GM23338 (cell line): ENCODE measurements around the gene FOXL1. TPM values are rescaled to one million over a fixed set of nuclear protein-coding genes. Genes with fewer than 3 reads are reported as not detected.

ENCODE experiments used
- CREB1 ChIP-seq: fragments of 250-450 bp; sonication (Bioruptor Pico); IDR thresholded peaks from 2 replicates; pipeline ENCODE4 v1.5.0; 2020; ENCODE audit warnings: low read depth, mild to moderate bottlenecking, moderate library complexity
- ETS1 ChIP-seq: IDR thresholded peaks from 2 replicates; pipeline ENCODE4 v1.6.1; 2016; ENCODE audit warnings: antibody characterized with exemption
- EZH2phosphoT487 ChIP-seq: fragments of 200-600 bp; sonication (generic); IDR thresholded peaks from one replicate; pipeline ENCODE4 v1.8.1; 2018; ENCODE audit warnings: antibody characterized with exemption; ENCODE audit not compliant: unreplicated experiment
- JUNB ChIP-seq: IDR thresholded peaks from one replicate; pipeline ENCODE4 v1.6.1; 2016; ENCODE audit warnings: antibody characterized with exemption; ENCODE audit not compliant: unreplicated experiment
- NANOG ChIP-seq: IDR thresholded peaks from 2 replicates; pipeline ENCODE4 v1.6.1; 2016; ENCODE audit warnings: antibody characterized with exemption, borderline replicate concordance
- POLR2AphosphoS5 ChIP-seq: IDR thresholded peaks from 2 replicates; pipeline ENCODE4 v1.6.1; 2016; ENCODE audit warnings: antibody characterized with exemption, low read depth
- STAT1 ChIP-seq: IDR thresholded peaks from one replicate; pipeline ENCODE4 v1.6.1; 2016; ENCODE audit warnings: antibody characterized with exemption; ENCODE audit not compliant: unreplicated experiment
- ZNF331 ChIP-seq: fragments of 250-450 bp; sonication (Bioruptor Pico); IDR thresholded peaks from 2 replicates; pipeline ENCODE4 v1.5.0; 2020; ENCODE audit warnings: low read depth, mild to moderate bottlenecking, moderate library complexity
- ZNF462 ChIP-seq: fragments of 250-450 bp; sonication (Bioruptor Pico); IDR thresholded peaks from 2 replicates; pipeline ENCODE4 v1.5.0; 2020; ENCODE audit warnings: mild to moderate bottlenecking, moderate library complexity
- polyA plus RNA-seq: library from polyadenylated mRNA; unstranded; fragments of >200 nt; fragmentation: Nextera tagmentation; extraction: Ambion mirVana; gene quantifications from 2 replicates; pipeline ENCODE4 v1.2.1, GENCODE V29; 2016
- total RNA-seq: library from RNA; depleted of rRNA; stranded (reverse); fragments of >200 nt; shearing (Covaris generic); gene quantifications from 2 replicates; pipeline ENCODE4 v1.2.3, GENCODE V29; 2014
- TF ChIP-seq, protein P1 (sequence below), 2 experiments: fragments of 200-600 bp in 1 of 2; sonication (generic) in 1 of 2; conservative IDR thresholded peaks; 2 replicates each; pipeline versions ENCODE4 v1.5.1 to v1.6.1; 2016 to 2017; ENCODE audit warnings: antibody characterized with exemption in 2 of 2, low read depth in 2 of 2, mild to moderate bottlenecking in 2 of 2, moderate library complexity in 1 of 2

The FOXL1 gene
- total and polyA plus RNA-seq, 2 experiments from 2014 or later, result 0.31 TPM; not detected in 1

DNA sequence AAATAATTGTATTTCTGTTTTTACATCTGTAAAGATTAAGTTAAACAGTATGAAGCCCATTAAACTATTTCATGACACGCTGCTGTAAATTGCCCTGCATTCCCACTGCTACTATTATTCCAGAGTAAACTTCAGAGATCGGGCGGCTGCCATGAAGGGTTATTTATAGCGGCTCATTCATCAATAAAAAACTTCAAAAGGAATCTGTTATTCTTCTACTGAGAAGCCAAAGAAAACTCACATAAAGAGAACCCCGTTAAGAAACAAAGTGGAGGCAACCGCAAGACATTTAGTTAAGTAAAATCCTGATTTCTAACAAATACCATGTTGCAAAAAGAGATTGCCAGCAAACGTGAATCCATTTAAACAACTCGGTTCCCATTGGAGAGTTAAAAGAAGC, 16.4 kb downstream of the FOXL1 start (continued):
- no peak for TF ChIP-seq ZNF462 (CRISPR knock-in tag)
- TF ChIP-seq NANOG, result no peak
- TF ChIP-seq POLR2AphosphoS5, result no peak
- TF ChIP-seq, protein P1, sequence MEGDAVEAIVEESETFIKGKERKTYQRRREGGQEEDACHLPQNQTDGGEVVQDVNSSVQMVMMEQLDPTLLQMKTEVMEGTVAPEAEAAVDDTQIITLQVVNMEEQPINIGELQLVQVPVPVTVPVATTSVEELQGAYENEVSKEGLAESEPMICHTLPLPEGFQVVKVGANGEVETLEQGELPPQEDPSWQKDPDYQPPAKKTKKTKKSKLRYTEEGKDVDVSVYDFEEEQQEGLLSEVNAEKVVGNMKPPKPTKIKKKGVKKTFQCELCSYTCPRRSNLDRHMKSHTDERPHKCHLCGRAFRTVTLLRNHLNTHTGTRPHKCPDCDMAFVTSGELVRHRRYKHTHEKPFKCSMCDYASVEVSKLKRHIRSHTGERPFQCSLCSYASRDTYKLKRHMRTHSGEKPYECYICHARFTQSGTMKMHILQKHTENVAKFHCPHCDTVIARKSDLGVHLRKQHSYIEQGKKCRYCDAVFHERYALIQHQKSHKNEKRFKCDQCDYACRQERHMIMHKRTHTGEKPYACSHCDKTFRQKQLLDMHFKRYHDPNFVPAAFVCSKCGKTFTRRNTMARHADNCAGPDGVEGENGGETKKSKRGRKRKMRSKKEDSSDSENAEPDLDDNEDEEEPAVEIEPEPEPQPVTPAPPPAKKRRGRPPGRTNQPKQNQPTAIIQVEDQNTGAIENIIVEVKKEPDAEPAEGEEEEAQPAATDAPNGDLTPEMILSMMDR (conservative IDR thresholded peaks at IDR 0.05; ENCODE audit: low read depth in 2 of 2), result no peak
- no peak for TF ChIP-seq ETS1
- TF ChIP-seq JUNB, result no peak
- TF ChIP-seq EZH2phosphoT487, result no peak
- no peak for TF ChIP-seq ZNF331 (CRISPR knock-in tag)
- no peak for TF ChIP-seq STAT1
- no peak for TF ChIP-seq CREB1 (CRISPR knock-in tag)
